Myocyte (in vitro differentiated cells): ENCODE data around the gene RIN2. TPM values are rescaled to one million over a fixed set of nuclear protein-coding genes. Genes with fewer than 3 reads are reported as not detected.

Experiments
- DNase-seq: peaks from one replicate; pipeline ENCODE4 v3.0.0-alpha.2; 2012; ENCODE audit warnings: low read depth
- total RNA-seq: library from RNA; depleted of rRNA; stranded (reverse); fragments of >200 nt; gene quantifications from 2 replicates; pipeline ENCODE4 v1.2.3, GENCODE V29; 2014

The RIN2 gene
- total RNA-seq, 1 donor from 2014 or later = 31.6 TPM

DNA sequence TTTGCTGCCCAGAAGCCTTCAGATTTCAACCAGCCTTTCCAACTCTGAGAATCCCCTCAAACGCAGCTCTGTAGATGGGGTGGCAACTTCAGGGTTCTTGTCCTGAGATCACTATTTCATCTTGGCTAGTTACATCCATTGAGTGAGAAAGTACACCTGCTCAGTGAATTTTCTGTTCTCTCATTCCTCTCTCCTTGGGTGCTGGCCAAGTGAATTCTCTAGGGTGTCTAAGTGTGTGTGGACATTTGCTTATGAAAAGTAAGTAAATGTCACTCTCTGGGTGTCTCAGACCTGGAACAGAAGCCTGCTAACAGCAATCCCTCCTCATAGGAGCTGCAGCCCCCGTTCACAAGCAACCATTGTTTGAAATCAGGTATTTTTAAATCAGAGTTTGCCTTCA is 3.8 kb downstream of the RIN2 start:
- DNase-seq = peak; percentile 49

DNA sequence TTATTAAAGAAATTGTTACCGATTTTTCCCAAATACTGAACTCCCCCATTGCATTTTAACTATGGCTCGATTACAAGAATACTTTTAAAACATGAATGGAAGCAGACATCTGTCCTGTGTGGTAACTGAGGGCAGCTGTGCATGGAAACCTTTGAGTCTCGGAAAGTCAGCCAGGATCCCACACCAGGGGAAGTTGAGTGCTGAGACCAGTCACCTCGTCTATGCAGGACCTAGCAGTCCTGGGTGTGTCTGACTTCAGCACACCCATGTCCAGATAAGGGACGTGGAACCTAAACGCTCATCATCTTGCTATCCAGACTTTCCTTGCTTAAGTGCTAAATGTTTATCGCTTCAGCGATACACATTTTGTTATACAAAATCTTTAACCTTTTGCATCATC is 6.1 kb downstream of the RIN2 start:
- peak; percentile 58 for DNase-seq

DNA sequence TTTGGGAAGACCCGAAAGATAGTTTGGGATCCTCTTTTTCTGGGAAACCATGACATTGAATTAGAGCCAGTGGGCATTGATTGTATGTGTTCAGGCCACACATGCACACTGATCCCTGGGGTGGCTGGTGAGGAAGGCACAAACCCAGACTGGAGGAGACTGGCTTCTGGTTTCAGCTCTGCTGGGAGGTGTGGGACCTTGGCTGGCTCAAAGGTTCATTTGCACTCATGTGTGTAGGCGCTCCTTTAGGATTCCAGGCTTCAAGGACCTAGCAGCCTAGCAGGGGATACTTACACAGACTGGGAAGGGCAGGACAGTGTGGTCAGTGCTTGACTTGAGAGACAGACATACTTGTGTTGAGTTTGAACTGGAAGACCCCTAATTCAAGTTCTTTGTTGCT is 7.2 kb downstream of the RIN2 start:
- no peak for DNase-seq

DNA sequence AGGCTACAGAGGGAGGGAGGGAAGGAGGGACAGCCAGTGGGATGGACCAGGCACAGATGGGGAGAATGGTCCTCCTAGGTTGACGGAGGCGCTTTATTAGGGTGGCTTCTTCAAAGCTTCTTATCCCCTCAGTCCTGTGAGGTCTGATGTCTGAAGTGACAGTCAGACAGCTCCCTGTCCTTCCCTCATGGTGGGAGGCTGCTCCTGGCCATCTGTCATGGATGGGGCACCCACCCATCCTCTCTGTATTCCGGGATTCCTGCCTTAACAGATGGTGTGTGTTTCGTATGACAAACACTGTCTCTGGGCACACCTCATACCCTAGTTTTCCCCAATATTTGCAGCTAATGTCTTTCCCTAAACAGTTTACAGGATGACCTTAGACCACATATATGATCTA is 7.9 kb downstream of the RIN2 start:
- DNase-seq = no peak

DNA sequence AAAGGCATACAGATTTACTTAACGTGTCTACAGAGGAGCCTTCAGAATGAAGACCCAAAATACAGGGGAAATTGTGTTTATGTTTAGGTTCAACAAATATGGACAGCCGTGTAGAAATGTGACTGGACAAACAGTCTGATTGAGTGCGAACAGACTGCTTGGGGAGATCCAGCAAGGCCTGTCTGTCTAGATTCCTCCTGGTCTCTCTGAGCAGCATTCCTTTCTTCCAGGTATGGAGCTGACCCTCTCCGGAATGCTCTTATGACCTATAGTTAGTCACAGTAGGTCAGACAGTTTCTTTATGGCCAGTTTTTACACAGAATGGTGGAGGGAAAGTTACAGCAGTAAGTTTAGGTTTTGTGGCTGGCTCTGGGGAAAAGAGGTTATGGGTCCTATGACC is 9.0 kb downstream of the RIN2 start:
- no peak for DNase-seq

DNA sequence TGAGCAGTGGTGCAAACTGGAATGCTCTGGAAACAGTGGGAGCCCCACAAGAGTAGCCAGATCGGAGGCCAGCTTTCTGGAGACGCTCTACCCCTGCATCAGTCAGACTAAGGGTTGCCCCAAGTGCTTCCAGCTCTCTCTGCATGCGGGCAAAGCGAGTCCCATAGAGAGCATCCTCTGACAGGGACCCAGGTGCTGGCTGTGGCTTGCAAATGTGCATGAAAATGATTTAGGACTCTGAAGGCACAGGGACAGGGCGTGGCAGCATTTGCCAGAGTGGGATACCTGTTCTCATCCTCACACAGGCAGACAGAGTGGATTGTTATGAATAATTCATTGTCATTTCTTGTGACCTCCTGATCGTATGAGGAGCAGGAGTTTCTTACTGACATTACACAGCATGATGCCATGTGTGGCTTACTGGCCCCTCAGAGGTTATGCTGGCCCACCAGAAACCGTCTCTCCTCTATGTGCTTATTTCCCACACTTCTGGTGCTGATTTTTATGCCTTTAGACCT is 10.3 kb downstream of the RIN2 start:
- no peak for DNase-seq

DNA sequence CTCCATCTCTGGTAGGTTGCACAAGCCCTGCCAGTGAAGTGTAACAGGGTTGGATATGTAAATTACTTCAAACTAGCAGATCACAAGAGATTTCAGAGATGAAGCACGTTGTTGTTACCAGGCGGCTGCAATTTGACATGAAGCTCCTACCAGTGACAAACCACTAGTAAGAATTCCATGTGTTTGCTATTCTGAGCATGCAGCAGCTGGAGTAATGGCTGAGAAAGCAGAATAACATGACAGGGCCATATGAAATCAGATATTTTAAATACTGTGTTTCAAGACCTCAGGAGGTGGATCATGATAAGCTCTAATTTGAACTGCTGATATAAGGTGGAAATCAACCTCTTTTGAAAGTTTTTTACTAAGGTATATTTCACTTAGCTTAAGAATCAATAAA is 11.4 kb downstream of the RIN2 start:
- DNase-seq = peak; percentile 75

DNA sequence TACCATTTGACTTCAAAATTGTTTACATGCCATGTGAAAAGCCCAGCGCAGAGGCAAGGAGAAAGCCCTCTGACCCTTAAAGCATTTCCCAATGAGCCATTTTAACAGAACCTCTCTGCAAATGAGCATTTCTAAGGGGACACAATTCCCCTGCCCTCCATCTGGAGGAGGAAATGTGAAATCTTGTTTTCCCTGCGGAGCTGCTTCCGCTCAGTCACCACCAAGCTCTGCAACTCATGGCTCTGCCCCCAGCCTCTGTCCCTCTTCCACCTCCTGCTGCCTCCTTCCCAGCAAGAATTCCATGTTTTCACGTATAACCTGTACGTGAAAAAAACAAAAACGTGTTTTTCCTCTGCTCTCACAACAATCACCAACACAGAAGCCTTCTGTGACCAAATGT is 12.3 kb downstream of the RIN2 start:
- DNase-seq = no peak

DNA sequence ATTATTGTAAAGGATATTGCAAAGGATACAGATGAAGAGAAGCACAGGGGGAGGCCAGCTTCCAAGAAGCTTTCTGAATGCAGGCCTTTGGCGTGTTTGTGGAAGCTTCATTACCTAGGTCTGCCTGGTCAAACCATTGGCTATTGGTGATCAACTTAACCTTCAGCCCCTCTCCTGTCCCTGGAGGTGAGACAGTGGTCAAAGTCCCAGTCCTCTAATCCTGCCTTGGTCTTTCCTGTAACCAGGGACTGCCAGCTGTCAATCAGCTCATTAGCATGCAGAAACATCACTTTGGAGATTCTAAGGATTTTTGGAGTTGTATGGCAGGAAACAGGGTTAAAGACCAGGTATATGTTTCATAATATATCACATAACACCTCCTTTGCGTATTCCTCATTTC is 13.0 kb downstream of the RIN2 start:
- no peak for DNase-seq

DNA sequence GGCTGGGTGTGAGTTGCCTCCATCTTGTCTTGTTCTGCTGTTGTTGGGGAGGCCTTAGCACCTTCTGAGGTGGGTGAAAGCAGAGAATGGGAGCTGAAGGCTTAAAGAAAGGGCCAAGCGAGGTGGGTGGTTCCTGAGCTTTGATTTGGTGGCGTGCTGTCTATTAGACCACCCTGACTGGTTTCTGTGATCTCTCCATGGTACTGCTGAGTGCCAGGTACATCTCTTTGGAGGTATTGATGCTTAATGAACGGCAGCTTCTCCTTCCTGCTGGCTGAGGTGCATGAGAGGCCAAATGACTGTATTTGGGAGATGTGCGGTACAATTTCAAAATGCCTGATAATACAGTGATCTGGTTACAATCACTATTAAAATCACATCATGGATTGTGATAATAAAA is 15.4 kb downstream of the RIN2 start:
- DNase-seq = no peak

DNA sequence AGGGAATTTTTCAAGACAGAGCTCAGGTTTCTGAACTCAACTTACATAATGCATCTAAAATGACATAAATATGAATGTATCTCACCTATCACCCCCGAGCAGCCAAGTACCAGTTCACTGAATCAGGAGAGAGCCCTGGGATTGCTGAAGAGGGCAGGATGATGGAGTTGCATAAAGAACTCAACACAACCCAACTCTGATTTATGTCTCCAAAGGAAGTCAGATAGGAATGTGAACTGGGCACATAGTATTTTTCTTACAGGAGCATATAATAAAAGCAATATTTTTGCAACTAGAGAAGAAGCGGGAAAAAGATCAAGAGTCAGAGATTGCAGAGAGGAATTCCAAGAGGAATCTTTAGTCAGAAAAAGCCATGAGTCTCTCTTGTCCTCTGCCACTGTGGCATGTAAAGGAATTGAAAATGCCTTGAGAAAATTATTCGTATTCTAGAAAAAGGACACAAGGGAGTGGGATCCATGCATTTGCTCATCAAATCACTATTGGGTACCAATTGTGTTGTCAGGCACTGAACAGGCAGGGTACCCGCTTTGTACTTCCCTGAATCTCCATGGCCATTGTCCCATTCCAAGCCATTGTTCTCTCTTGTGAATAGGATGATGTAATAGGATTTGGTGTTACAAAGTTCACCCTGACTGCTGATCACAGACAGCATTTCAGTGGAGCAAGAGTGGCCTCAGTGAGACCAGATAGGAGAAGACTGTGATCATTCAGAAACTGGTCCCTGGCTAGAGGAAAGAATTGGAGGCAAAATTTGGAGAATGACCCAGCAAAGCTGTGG is 16.3 kb downstream of the RIN2 start:
- no peak for DNase-seq

DNA sequence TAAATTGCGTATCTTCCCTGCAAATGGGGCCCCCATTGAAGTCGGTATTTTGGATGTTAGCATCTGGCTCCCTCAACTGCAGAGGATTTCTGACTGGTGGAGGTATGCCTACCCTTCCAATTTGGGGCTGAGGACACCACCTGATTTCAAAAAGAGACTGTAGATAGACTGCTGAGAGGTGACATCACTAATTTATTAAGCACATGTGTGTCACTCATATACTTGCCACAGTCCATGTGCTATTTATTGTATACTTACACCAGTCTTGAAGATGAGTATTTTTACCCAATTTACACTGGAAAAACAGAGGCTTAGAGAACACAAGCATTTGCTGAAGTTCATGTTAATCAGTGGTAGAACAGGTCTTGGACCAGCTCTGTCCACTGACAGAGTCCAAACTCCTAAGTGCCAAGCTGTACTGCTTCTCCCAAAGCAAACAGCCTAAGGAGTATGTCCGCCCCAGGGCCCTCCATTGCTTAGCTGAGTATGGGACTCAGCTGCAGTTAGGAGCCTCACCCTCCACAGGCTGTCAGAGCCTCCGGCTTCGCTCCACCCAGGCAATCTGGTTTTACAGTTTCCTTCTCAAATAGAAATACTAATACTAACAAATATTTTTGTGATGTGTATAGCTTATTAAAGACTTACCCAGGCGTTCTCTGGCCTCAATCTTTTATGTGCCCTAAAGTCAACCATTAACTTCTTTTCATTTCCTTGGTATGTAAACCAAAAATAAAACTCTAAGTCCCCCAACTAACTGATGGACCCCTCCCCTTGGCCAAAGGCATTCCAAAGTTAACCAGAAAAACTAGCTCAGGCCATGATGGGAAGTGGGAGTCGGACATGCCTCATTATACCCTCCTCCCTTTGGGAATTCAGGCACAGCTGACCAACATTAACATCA is 17.5 kb downstream of the RIN2 start:
- peak; percentile 48 for DNase-seq

DNA sequence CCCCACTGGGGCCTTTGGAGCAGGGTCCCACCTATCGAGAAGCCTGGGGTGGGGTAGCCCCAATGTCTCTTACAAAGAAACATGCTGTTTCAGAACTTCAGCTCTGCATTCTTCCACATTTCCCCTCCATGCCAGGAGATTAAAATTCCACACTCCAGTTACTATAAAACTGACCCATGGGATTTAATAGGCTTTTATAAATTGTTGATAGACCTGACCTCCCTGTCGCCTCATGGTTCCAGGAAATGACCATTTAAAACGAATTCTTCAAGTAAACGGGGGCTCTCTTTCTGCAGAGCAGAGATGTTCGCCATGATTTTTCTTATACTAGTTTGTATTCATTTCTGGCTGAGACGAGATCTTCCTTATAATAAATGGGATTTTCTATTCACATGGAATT is 19.3 kb downstream of the RIN2 start:
- DNase-seq = no peak

DNA sequence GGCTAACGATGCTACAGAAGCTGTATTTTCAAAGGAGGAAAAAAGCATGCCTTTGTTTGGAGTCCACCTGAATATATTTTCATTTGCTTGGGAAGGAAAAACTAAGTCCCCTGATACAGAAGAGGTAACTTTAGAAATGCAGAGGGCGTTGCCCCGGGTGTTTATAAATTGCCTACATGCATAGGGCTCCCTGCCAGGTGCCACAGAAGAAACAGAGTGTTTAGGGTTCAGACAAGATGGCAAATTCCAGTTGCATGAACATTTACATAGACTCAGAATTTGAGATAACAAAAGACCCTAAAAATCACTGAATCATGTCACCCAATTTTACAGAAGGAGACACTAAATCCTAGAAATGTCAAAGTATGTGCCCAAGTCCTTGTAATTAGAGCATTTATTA is 19.9 kb downstream of the RIN2 start:
- DNase-seq = no peak

DNA sequence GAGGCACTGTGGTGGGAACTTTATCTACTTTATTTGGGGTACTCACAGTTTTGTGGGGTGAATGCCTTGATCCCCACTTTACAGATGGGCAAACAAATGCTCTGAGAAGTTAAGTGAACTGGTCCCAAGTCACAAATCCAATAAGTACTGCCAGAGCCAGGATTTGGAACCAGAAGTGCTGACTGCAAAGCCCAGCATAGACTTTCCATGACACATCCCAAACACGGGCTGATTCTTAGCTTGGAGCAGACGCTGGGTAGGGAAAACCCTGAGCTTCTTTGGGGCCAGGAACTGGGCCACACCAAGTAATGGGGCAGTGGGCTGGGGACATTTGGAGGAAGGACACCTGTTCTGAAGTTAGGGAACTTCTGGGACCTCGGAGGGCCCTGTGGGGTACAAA is 20.3 kb downstream of the RIN2 start:
- no peak for DNase-seq

DNA sequence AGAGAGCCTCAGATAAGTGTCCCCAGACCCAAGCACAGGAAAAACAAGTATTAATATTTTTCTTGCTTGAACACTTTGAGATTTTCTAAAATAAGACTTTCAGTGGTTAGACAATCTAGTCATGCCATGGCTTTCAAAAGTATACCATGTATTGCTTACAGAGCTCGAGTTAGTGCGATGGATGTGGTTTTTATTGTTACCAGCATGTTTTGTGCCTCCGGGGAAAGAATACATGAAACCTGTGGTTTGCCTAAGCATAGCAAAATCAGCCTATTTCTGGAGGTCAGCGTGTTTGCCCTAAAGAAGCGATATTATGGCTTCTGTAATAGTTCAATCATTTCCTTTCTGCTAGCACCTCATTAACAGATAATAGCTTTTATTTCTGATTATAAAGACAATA is 21.6 kb downstream of the RIN2 start:
- no peak for DNase-seq

DNA sequence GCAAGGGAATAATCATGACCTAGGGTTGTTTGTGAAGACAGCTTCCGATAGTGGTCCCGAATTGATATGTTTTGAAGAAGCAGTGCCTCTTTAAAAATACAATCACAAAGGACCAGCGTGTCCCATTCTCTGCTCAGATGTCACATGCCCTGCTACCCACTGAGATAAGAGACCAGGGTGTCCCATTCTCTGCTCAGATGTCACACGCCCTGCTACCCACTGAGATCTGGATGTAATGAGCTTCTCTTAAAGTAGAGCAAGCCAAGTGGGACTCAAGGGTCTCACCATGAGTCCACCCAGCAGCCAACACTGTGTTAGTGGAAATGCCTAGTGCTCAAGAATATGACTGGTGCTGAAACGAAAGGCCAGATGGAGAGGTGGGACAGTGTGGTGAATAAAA is 22.2 kb downstream of the RIN2 start:
- DNase-seq = no peak

DNA sequence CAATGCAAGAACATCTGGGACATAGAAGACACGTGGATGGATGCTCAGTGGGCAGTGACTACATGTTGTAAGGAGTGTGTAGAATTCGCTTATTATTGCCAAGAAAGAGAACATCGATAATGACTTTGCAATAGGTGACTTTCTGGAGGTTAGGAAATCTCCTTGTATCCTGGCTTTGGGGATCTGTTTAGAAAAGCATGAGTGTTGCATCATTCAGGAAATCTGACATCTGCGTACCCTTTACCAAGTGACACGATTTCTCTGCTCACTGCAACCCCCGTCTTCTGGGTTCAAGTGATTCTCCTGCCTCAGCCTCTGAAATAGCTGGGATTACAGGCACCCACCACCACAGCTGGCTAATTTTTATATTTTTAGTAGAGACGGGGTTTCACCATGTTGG is 23.2 kb downstream of the RIN2 start:
- DNase-seq = no peak

DNA sequence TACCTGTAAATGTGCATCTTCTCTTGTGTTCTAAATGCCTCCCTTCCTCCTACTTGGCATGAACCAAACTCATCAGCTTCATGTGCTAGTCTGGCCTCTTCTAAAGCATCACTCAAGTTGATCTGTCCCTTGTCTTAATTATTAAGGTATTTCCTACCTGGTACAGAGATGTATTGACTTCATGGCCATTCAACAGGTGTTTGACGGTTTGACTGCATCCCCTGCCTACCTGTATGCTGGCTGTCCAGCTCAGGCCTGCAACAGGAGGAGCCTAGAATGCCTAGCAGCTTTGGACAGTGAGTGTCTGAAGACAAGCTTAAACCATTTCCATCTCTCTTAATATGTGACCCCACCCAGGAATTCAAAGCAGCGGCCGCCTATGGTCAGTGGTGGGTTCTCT is 24.6 kb downstream of the RIN2 start:
- DNase-seq = no peak

DNA sequence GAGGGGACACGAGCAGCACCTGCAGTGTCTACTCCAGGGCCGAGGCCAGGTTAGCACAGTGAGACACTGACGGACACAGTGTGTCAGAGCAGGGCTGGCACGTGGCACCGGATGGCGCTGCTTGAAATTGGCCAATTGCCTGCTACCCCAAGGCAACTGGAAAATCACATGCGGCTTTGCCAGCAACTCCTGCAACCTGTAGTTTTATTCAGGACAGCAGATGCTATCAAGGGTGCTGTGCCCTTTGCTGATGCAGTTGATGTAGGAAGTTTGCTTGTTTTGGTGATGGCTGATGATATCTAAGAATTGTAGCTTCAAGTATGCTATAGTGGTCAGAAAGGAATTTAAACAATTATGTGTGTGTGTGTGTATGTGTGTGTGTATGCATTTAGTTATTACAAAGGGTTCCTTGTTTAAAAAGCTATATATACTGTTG is 25.9 kb downstream of the RIN2 start:
- peak; percentile 52 for DNase-seq

DNA sequence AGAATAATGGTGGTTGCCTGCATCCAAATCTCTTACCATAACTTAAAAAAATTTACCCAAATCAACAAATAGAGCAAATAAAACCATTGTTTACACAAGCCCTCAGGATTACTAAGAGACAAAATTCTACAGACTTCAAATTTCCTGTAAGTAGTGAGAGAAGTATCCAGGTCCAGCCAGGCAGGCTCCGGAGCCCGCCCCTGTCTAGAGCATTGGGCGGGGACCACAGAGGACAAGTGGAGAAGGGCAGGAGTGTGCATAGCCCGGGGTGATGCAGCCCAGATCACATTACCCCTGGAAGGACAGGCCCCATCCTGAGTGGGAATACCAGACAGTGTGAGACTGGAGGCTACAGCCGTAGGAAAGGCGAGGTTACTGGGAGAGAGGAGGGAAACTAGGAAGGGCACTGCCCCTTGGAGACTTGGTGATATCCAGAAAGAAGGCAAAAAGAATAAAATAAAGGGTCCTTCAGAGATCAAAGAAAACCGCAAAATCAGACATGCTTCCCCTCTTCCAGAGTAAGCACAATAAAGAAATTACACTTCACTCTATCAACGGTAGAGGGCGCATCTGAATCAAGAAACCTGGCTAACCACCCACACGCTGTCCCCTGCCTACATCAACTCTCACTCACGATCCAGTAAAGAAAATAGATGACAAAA is 26.6 kb downstream of the RIN2 start:
- peak; percentile 92 for DNase-seq
